ENCODE data around the gene PLVAP.

DNA sequence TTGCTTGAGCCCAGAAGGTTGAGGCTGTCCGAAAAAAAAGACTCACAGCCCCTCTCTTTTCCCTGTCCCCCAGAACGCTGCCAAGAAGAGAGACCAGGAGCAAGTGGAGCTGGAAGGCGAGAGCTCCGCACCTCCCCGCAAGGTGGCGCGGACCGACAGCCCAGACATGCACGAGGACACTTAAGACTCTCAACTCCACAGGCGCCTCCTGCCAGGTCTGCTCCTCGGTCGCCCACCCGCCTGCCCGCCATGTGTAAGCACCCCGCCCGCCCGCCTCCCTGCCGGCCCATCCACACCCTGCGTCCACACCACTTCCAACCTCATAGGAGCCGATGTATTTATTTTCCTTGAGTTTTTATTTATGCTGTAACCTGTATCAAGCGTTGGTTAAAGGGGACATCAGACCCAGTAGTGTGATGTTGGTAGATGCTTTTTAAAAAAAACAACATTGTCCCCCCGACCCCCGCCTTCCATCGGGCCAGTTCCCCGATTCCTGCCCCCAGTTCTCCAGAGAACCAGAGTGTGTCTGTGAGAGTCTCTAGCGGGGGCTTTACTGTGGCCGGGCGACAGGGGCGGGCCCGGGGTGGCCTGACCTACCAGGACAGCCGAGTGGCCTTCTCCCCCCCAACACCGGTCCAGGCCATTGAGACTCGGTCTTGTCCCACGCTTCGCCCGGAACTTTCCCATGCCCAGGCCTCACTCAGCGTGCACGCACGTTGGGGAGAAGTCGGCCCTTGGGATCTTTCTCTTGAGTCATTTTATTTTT lies 57.5 kb downstream of the PLVAP start:
- TF ChIP-seq GATAD2B (IDR thresholded peaks at IDR 0.05; ENCODE audit: borderline replicate concordance) (no peak), E2F3 (CRISPR knock-in tag; IDR thresholded peaks at IDR 0.05) (no peak)
- TF ChIP-seq, protein P1, sequence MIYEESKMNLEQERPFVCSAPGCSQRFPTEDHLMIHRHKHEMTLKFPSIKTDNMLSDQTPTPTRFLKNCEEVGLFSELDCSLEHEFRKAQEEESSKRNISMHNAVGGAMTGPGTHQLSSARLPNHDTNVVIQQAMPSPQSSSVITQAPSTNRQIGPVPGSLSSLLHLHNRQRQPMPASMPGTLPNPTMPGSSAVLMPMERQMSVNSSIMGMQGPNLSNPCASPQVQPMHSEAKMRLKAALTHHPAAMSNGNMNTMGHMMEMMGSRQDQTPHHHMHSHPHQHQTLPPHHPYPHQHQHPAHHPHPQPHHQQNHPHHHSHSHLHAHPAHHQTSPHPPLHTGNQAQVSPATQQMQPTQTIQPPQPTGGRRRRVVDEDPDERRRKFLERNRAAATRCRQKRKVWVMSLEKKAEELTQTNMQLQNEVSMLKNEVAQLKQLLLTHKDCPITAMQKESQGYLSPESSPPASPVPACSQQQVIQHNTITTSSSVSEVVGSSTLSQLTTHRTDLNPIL (CRISPR knock-in tag; IDR thresholded peaks at IDR 0.05), result no peak

Data from K562 (cell line).